GM12878 (cell line): ENCODE data around the gene PDILT. TPM values are rescaled to one million over a fixed set of nuclear protein-coding genes. Genes with fewer than 3 reads are reported as not detected.

Source experiments
- ATAC-seq: fragments of 200-7000 bp; cut with Tn5 transposase; 3 replicates; pipeline ENCODE4 v1.9.1; 2020; ENCODE audit warnings: mild to moderate bottlenecking, moderate library complexity
- BruUV-seq: library from RNA; stranded (reverse); fragments of 400-500 nt; replicated peaks from 2 replicates; lab custom pipeline; 2021; lab: Mats Ljungman, UMichigan
- CTCF ChIA-PET: fragments of 300-600 bp; sonication (Branson Sonifier 250); formaldehyde crosslinking; extraction: SDS; loops from one replicate; lab custom pipeline; 2021; ENCODE audit warnings: inconsistent platforms; lab: Yijun Ruan, JAX
- POLR2A ChIA-PET: fragments of 350-600 bp; formaldehyde crosslinking; extraction: SDS; loops from one replicate; lab custom pipeline; 2021; ENCODE audit warnings: inconsistent platforms; lab: Charles Lee
- RAD21 ChIA-PET: fragments of 300-600 bp; sonication (Branson Sonifier 250); formaldehyde crosslinking; loops from one replicate; lab custom pipeline; 2023; ENCODE audit warnings: antibody characterized with exemption; ENCODE audit not compliant: unreplicated experiment; lab: Charles Lee
- SMC1A ChIA-PET: fragments of 300-600 bp; sonication (Branson Sonifier 250); formaldehyde crosslinking; loops from one replicate; lab custom pipeline; 2023; ENCODE audit not compliant: unreplicated experiment, uncharacterized antibody; lab: Charles Lee
- DNase-seq: peaks from one replicate; pipeline ENCODE4 v3.0.0-alpha.2; 2011; ENCODE audit warnings: low read depth, low spot score
- FAIRE-seq: peaks from 3 replicates; lab custom pipeline; 2011; peaks lifted over from hg19 to GRCh38; lab: Jason Lieb, UNC
- H2AFZ ChIP-seq: 2 replicates; pipeline ENCODE4 v1.6.0; 2011; ENCODE audit warnings: low read depth, low read length, control low read depth; ENCODE audit not compliant: control insufficient read depth
- H3K27ac ChIP-seq: 2 replicates; pipeline ENCODE4 v1.5.1; 2011; ENCODE audit warnings: control low read depth; ENCODE audit not compliant: control insufficient read depth, insufficient read depth
- H3K27me3 ChIP-seq, 2 experiments: replicated peaks in 1 of 2; 2 replicates each; pipeline versions ENCODE4 v1.6.0 to v1.6.1; 2011; ENCODE audit warnings: low read length in 1 of 2; ENCODE audit not compliant: control insufficient read depth in 2 of 2, insufficient read depth in 2 of 2
- H3K36me3 ChIP-seq, 2 experiments: 2 replicates each; pipeline ENCODE4 v1.5.1; 2011; ENCODE audit warnings: low read length in 1 of 2; ENCODE audit not compliant: control insufficient read depth in 2 of 2, insufficient read depth in 2 of 2
- H3K4me1 ChIP-seq: 2 replicates; pipeline ENCODE4 v1.6.1; 2011; ENCODE audit warnings: mild to moderate bottlenecking, low read length, moderate library complexity, mixed read lengths; ENCODE audit not compliant: control insufficient read depth, insufficient read depth
- H3K4me2 ChIP-seq: 2 replicates; pipeline ENCODE4 v1.6.0; 2011; ENCODE audit warnings: control low read depth; ENCODE audit not compliant: control insufficient read depth, insufficient read depth
- H3K4me3 ChIP-seq: fragments of 200-600 bp; sonication (generic); 2 replicates; pipeline ENCODE4 v1.5.1; 2016
- H3K79me2 ChIP-seq: 2 replicates; pipeline ENCODE4 v1.6.0; 2011; ENCODE audit warnings: low read length; ENCODE audit not compliant: control insufficient read depth, insufficient read depth
- H3K9ac ChIP-seq: 2 replicates; pipeline ENCODE4 v1.8.0; 2011; ENCODE audit warnings: low read length, control low read depth, mixed read lengths; ENCODE audit not compliant: control insufficient read depth, insufficient read depth
- H3K9me3 ChIP-seq: replicated peaks from 3 replicates; pipeline ENCODE4 v1.5.1; 2011; ENCODE audit warnings: mild to moderate bottlenecking, low read length; ENCODE audit not compliant: control insufficient read depth, insufficient read depth
- H4K20me1 ChIP-seq: 2 replicates; pipeline ENCODE4 v1.6.0; 2011; ENCODE audit not compliant: control insufficient read depth, insufficient read depth
- BRCA1 ChIP-seq: IDR thresholded peaks from 2 replicates; pipeline ENCODE4 v1.6.1; 2011; ENCODE audit warnings: low read depth, low read length, improper control_type of control experiment
- ESRRA ChIP-seq: IDR thresholded peaks from 2 replicates; pipeline ENCODE4 v1.6.1; 2012; ENCODE audit warnings: mild to moderate bottlenecking, low read length, improper control_type of control experiment
- JUND ChIP-seq: IDR thresholded peaks from 2 replicates; pipeline ENCODE4 v1.6.1; 2012; ENCODE audit warnings: low read depth, mild to moderate bottlenecking, low read length, improper control_type of control experiment, moderate library complexity
- MEF2B ChIP-seq: fragments of 450-650 bp; IDR thresholded peaks from 2 replicates; pipeline ENCODE4 v1.6.1; 2018; ENCODE audit warnings: mild to moderate bottlenecking, moderate library complexity; ENCODE audit not compliant: partially characterized antibody, poor library complexity, severe bottlenecking
- NRF1 ChIP-seq: conservative IDR thresholded peaks from 2 replicates; pipeline ENCODE4 v1.6.1; 2011; ENCODE audit warnings: mild to moderate bottlenecking, low read depth, low read length, improper control_type of control experiment
- RB1 ChIP-seq: fragments of 450-650 bp; formaldehyde crosslinking; IDR thresholded peaks from 2 replicates; pipeline ENCODE4 v1.6.1; 2017; ENCODE audit warnings: mild to moderate bottlenecking, borderline replicate concordance
- TAF1 ChIP-seq: IDR thresholded peaks from 2 replicates; pipeline ENCODE4 v1.6.1; 2011; ENCODE audit warnings: mild to moderate bottlenecking, low read depth, low read length, borderline replicate concordance
- TARDBP ChIP-seq: IDR thresholded peaks from 2 replicates; pipeline ENCODE4 v1.6.1; 2016; ENCODE audit warnings: borderline replicate concordance
- TBL1XR1 ChIP-seq: IDR thresholded peaks from 2 replicates; pipeline ENCODE4 v1.6.1; 2012; ENCODE audit warnings: low read depth, low read length, improper control_type of control experiment
- YY1 ChIP-seq: IDR thresholded peaks from 2 replicates; pipeline ENCODE4 v1.6.1; 2011; ENCODE audit warnings: low read depth, mild to moderate bottlenecking, low read length
- WGBS: methylation state at CpG from one replicate; pipeline ENCODE4 v1.1.6; 2016; ENCODE audit warnings: low lambda C conversion rate; ENCODE audit not compliant: insufficient replicate concordance, insufficient coverage; ENCODE audit errors: missing lambda C conversion rate; 5-methylcytosine and 5-hydroxymethylcytosine counted together
- in situ Hi-C: fragments of 300-500 bp; cut with MboI; formaldehyde crosslinking; loops from 9 replicates; pipeline ENCODE4 v1.14.3; 2018; ENCODE audit warnings: mixed read lengths
- intact Hi-C: fragments of 100-400 bp; cut with micrococcal nuclease; formaldehyde crosslinking; loops from one replicate; pipeline ENCODE4 v1.14.2; 2022; ENCODE audit not compliant: unreplicated experiment
- polyA plus RNA-seq, 11 experiments: library from polyadenylated mRNA; depleted of rRNA in 4 of 11; unstranded in 6 of 11; stranded (reverse) in 5 of 11; fragments of >200 nt; fragmentation: Nextera tagmentation in 4 of 11; fragmentation: Illumina TruSeq in 1 of 11; extraction: Ambion mirVana in 4 of 11; extraction: Trizol in 1 of 11; gene quantifications; 1 replicate in 1 of 11; 2 replicates in 10 of 11; pipeline versions ENCODE4 v1.2.1 to v1.2.3, GENCODE V29; 2011 to 2016; ENCODE audit warnings: inconsistent platforms in 2 of 11, missing spikeins in 2 of 11, low read depth in 1 of 11
- total RNA-seq, 4 experiments: library from RNA; depleted of rRNA in 3 of 4; stranded (reverse); fragments of >200 nt in 3 of 4; fragmentation: Illumina TruSeq in 1 of 4; extraction: Trizol in 1 of 4; gene quantifications; 2 replicates each; pipeline versions ENCODE4 v1.2.1 to v1.2.3, GENCODE V29; 2013 to 2021
- TF ChIP-seq, protein P1 (sequence below): IDR thresholded peaks from 2 replicates; pipeline ENCODE4 v1.6.1; 2012; ENCODE audit warnings: low read length, inconsistent platforms
- TF ChIP-seq, protein P2 (sequence below): IDR thresholded peaks from 2 replicates; pipeline ENCODE4 v1.6.1; 2011; ENCODE audit warnings: low read depth, mild to moderate bottlenecking, low read length, moderate library complexity, borderline replicate concordance; ENCODE audit errors: extremely low read depth
- TF ChIP-seq, protein P3 (sequence below): fragments of 450-650 bp; IDR thresholded peaks from 2 replicates; pipeline ENCODE4 v1.6.1; 2016; ENCODE audit warnings: mild to moderate bottlenecking

The PDILT gene
- total and polyA plus RNA-seq, 10 of the 15 experiments (the other 5 are each of a cell fraction or from before 2014, with no cell fraction given): not detected

DNA sequence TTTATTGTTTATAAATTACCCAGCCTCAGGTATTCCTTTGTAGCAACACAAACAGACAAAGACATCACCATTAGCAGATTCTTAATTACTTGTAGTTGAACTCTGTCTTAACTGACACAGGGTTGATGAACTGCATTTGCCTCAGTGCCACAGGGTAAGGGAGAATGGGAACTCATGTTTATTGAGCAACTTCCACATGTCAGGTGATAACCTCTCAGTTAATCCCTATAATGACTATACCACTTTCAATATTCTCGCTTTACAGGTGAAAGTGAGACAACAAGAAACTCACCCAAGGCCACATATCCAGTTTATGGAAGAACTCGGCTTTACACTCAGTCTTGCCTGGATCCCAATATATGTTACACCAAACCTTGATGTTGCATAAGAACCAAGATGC lies 8.6 kb downstream of the PDILT start:
- TF ChIP-seq TAF1: no peak
- no peak for TF ChIP-seq TBL1XR1
- no peak for TF ChIP-seq ESRRA
- TF ChIP-seq, protein P1, sequence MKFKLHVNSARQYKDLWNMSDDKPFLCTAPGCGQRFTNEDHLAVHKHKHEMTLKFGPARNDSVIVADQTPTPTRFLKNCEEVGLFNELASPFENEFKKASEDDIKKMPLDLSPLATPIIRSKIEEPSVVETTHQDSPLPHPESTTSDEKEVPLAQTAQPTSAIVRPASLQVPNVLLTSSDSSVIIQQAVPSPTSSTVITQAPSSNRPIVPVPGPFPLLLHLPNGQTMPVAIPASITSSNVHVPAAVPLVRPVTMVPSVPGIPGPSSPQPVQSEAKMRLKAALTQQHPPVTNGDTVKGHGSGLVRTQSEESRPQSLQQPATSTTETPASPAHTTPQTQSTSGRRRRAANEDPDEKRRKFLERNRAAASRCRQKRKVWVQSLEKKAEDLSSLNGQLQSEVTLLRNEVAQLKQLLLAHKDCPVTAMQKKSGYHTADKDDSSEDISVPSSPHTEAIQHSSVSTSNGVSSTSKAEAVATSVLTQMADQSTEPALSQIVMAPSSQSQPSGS: no peak
- TF ChIP-seq RB1: no peak
- TF ChIP-seq, protein P2, sequence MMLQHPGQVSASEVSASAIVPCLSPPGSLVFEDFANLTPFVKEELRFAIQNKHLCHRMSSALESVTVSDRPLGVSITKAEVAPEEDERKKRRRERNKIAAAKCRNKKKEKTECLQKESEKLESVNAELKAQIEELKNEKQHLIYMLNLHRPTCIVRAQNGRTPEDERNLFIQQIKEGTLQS: no peak
- TF ChIP-seq MEF2B: no peak
- no peak for TF ChIP-seq TARDBP
- TF ChIP-seq BRCA1: no peak
- TF ChIP-seq NRF1: no peak
- TF ChIP-seq YY1: no peak
- TF ChIP-seq, protein P3, sequence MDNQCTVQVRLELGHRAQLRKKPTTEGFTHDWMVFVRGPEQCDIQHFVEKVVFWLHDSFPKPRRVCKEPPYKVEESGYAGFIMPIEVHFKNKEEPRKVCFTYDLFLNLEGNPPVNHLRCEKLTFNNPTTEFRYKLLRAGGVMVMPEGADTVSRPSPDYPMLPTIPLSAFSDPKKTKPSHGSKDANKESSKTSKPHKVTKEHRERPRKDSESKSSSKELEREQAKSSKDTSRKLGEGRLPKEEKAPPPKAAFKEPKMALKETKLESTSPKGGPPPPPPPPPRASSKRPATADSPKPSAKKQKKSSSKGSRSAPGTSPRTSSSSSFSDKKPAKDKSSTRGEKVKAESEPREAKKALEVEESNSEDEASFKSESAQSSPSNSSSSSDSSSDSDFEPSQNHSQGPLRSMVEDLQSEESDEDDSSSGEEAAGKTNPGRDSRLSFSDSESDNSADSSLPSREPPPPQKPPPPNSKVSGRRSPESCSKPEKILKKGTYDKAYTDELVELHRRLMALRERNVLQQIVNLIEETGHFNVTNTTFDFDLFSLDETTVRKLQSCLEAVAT: no peak
- no peak for TF ChIP-seq JUND
- ATAC-seq: no peak
- in situ Hi-C loops: no loop called here
- Histone ChIP-seq H3K79me2 (no peaks in the 10 kb centered on the region), H3K4me2 (no peak overlapping the region), H3K4me3 (no peak overlapping the region), H3K36me3 (no peaks in the 10 kb centered on the region), H4K20me1 (no peaks in the 10 kb centered on the region), H3K9ac (no peak overlapping the region), H2AFZ (no peak overlapping the region), H3K4me1 (no peaks in the 10 kb centered on the region), H3K9me3 (no peaks in the 10 kb centered on the region), H3K27ac (no peak overlapping the region), H3K27me3 (no peaks in the 10 kb centered on the region; a peak in 1 of 4 replicates)
- POLR2A ChIA-PET: no interaction called here
- CTCF ChIA-PET: interaction anchor here (1.3 to 3.6 kb wide), 3 partner anchors 9 to 12 kb away, joined by 4 to 22 read pairs (median 5); no protein-coding TSS in a partner anchor
- no TSS peak for BruUV-seq
- WGBS: 21% methylated on average over 2 of the region's 2 CpGs
- DNase-seq: no peak
- no peak for FAIRE-seq
- SMC1A ChIA-PET: no interaction called here
- intact Hi-C loops: no loop called here
- RAD21 ChIA-PET: interaction anchor here (0.7 kb wide), 1 partner anchor 10 kb away, joined by 3 read pairs; no protein-coding TSS in a partner anchor
